Esophagus squamous epithelium (tissue), 4 donors: ENCODE results near the gene DAPK1.

ENCODE experiments used
- POLR2A ChIP-seq, 4 donors: fragments of 450-650 bp; IDR thresholded peaks; one replicate each; pipeline ENCODE4 v1.6.1; 2017; ENCODE audit warnings: antibody characterized with exemption in 4 of 4, mild to moderate bottlenecking in 4 of 4, moderate library complexity in 3 of 4
- TF ChIP-seq, protein P1 (sequence below), 6 experiments: fragments of 450-650 bp in 4 of 6; fragments of 200-600 bp in 2 of 6; sonication (generic) in 2 of 6; IDR thresholded peaks; one replicate each; pipeline ENCODE4 v1.5.1; 2016 to 2019; ENCODE audit warnings: antibody characterized with exemption in 6 of 6, mild to moderate bottlenecking in 4 of 6, moderate library complexity in 4 of 6

DNA sequence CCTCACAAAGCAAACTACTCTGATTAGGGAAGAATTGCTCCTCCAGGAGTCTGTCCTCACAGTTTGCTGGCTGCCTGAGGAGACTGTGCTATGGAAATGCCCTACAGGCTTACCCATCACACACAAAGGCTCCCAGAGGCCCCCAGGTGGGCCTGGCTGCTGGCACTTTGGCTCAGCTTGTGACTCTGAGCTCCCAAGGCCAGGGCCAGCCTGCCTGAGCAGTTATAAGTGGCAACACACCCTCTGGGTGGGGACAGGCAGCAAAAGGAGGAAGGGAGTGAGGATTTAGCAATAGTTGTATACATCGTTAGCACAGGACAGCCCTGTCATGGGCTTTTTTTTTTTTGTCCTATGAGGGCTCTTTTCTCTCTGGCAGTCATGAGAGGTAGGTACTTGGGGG is 103.5 kb downstream of the DAPK1 start:
- no peak for TF ChIP-seq POLR2A (IDR thresholded peaks at IDR 0.05)
- TF ChIP-seq, protein P1, sequence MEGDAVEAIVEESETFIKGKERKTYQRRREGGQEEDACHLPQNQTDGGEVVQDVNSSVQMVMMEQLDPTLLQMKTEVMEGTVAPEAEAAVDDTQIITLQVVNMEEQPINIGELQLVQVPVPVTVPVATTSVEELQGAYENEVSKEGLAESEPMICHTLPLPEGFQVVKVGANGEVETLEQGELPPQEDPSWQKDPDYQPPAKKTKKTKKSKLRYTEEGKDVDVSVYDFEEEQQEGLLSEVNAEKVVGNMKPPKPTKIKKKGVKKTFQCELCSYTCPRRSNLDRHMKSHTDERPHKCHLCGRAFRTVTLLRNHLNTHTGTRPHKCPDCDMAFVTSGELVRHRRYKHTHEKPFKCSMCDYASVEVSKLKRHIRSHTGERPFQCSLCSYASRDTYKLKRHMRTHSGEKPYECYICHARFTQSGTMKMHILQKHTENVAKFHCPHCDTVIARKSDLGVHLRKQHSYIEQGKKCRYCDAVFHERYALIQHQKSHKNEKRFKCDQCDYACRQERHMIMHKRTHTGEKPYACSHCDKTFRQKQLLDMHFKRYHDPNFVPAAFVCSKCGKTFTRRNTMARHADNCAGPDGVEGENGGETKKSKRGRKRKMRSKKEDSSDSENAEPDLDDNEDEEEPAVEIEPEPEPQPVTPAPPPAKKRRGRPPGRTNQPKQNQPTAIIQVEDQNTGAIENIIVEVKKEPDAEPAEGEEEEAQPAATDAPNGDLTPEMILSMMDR (IDR thresholded peaks at IDR 0.05): no peak
